HCT116 (cell line): ENCODE data around the gene STYK1. TPM values are rescaled to one million over a fixed set of nuclear protein-coding genes. Genes with fewer than 3 reads are reported as not detected.

Experiments used
- ATAC-seq: fragments of 200-7000 bp; cut with Tn5 transposase; 2 replicates; pipeline ENCODE4 v1.9.1; 2020; ENCODE audit warnings: mild to moderate bottlenecking, moderate library complexity
- BruUV-seq: library from RNA; stranded (reverse); fragments of 400-500 nt; replicated peaks from 2 replicates; lab custom pipeline; 2021; lab: Mats Ljungman, UMichigan
- CTCF ChIA-PET: fragments of 300-600 bp; sonication (Branson Sonifier 250); formaldehyde crosslinking; loops from one replicate; lab custom pipeline; 2021; ENCODE audit warnings: antibody characterized with exemption; lab: Charles Lee
- POLR2A ChIA-PET: fragments of 300-600, 350-600 bp; sonication (Branson Sonifier 250); formaldehyde crosslinking; loops from one replicate; lab custom pipeline; 2021; ENCODE audit warnings: antibody characterized with exemption; lab: Charles Lee
- RAD21 ChIA-PET, 2 experiments: fragments of 300-600 bp; sonication (Branson Sonifier 250); formaldehyde crosslinking; loops; one replicate each; lab custom pipeline; 2023; ENCODE audit warnings: low total read pairs in 2 of 2; ENCODE audit not compliant: uncharacterized antibody in 2 of 2, unreplicated experiment in 2 of 2, low non-redundant PET in 1 of 2; lab: Charles Lee
- DNase-seq: peaks from one replicate; pipeline ENCODE4 v3.0.0-alpha.2; 2010; ENCODE audit warnings: low read depth, low spot score
- H2AFZ ChIP-seq: fragments of 200-600 bp; shearing (Covaris generic), sonication (generic); 2 replicates; pipeline ENCODE4 v1.6.1; 2017; ENCODE audit warnings: low read depth, mixed run types, mixed read lengths, antibody characterized with exemption, low read length; ENCODE audit not compliant: poor library complexity, severe bottlenecking
- H3K27ac ChIP-seq: 2 replicates; pipeline ENCODE4 v1.5.1; 2012; ENCODE audit warnings: low read depth, low read length
- H3K27me3 ChIP-seq: fragments of 200-600 bp; sonication (generic); 2 replicates; pipeline ENCODE4 v1.6.1; 2016; ENCODE audit warnings: mixed run types, low read length, mixed read lengths; ENCODE audit not compliant: insufficient read depth
- H3K36me3 ChIP-seq, 2 experiments: fragments of 200-500 bp in 1 of 2; fragments of 200-600 bp in 1 of 2; sonication (Bioruptor generic) in 1 of 2; sonication (generic) in 1 of 2; 2 replicates each; pipeline versions ENCODE4 v1.5.1 to v1.6.1; 2014 to 2016; ENCODE audit warnings: low read length in 2 of 2, inconsistent platforms in 1 of 2, mixed read lengths in 1 of 2, mixed run types in 1 of 2; ENCODE audit not compliant: insufficient read depth in 2 of 2, control insufficient read depth in 1 of 2
- H3K4me1 ChIP-seq, 2 experiments: fragments of 200-600 bp in 1 of 2; sonication (generic) in 1 of 2; 2 replicates each; pipeline versions ENCODE4 v1.5.1 to v1.6.1; 2012 to 2017; ENCODE audit warnings: low read length in 2 of 2, inconsistent platforms in 1 of 2, mild to moderate bottlenecking in 1 of 2, mixed read lengths in 1 of 2, mixed run types in 1 of 2, moderate library complexity in 1 of 2; ENCODE audit not compliant: insufficient read depth in 2 of 2, control insufficient read depth in 1 of 2
- H3K4me2 ChIP-seq: fragments of 200-600 bp; sonication (generic); 2 replicates; pipeline ENCODE4 v1.6.1; 2017; ENCODE audit warnings: mixed run types, low read length, mixed read lengths
- H3K4me3 ChIP-seq, 2 experiments: fragments of 200-600 bp in 1 of 2; sonication (generic) in 1 of 2; replicated peaks in 1 of 2; 2 replicates each; pipeline ENCODE4 v1.5.1; 2011 to 2016; ENCODE audit warnings: low read length in 2 of 2, control low read depth in 1 of 2, low read depth in 1 of 2, mild to moderate bottlenecking in 1 of 2, mixed read lengths in 1 of 2, mixed run types in 1 of 2
- H3K79me2 ChIP-seq: fragments of 200-600 bp; sonication (generic); 2 replicates; pipeline ENCODE4 v1.6.1; 2017; ENCODE audit warnings: mild to moderate bottlenecking, mixed run types, low read length, moderate library complexity, mixed read lengths; ENCODE audit not compliant: insufficient read depth
- H3K9ac ChIP-seq: fragments of 200-600 bp; sonication (generic); 2 replicates; pipeline ENCODE4 v1.6.1; 2016; ENCODE audit warnings: low read length, mixed read lengths
- H3K9me2 ChIP-seq: fragments of 200-600 bp; sonication (generic), shearing (Covaris generic); 2 replicates; pipeline ENCODE4 v1.6.1; 2017; ENCODE audit warnings: mixed run types, mild to moderate bottlenecking, moderate library complexity; ENCODE audit not compliant: insufficient read depth
- H3K9me3 ChIP-seq, 2 experiments: fragments of 200-500 bp in 1 of 2; fragments of 200-600 bp in 1 of 2; sonication (Bioruptor generic) in 1 of 2; sonication (generic) in 1 of 2; 2 replicates each; pipeline ENCODE4 v1.6.1; 2014 to 2017; ENCODE audit warnings: low read length in 2 of 2, mixed read lengths in 2 of 2, inconsistent platforms in 1 of 2, low read depth in 1 of 2, mild to moderate bottlenecking in 1 of 2, mixed run types in 1 of 2, moderate library complexity in 1 of 2; ENCODE audit not compliant: control insufficient read depth in 1 of 2, insufficient read depth in 1 of 2
- H4K20me1 ChIP-seq: fragments of 200-600 bp; sonication (generic), shearing (Covaris generic); 2 replicates; pipeline ENCODE4 v1.6.1; 2017; ENCODE audit warnings: mixed run types, mild to moderate bottlenecking, moderate library complexity; ENCODE audit not compliant: insufficient read depth
- CBX3 ChIP-seq: IDR thresholded peaks from 2 replicates; pipeline ENCODE4 v1.6.1; 2012; ENCODE audit warnings: low read depth
- CEBPB ChIP-seq: IDR thresholded peaks from 2 replicates; pipeline ENCODE4 v1.6.1; 2012; ENCODE audit warnings: low read depth
- ELF1 ChIP-seq: IDR thresholded peaks from 2 replicates; pipeline ENCODE4 v1.6.1; 2012; ENCODE audit warnings: low read depth, borderline replicate concordance
- EZH2phosphoT487 ChIP-seq: fragments of 200-600 bp; IDR thresholded peaks from 2 replicates; pipeline ENCODE4 v1.6.1; 2018; ENCODE audit warnings: antibody characterized with exemption, borderline replicate concordance
- FOSL1 ChIP-seq: IDR thresholded peaks from 2 replicates; pipeline ENCODE4 v1.6.1; 2012; ENCODE audit warnings: low read depth
- POLR2A ChIP-seq: IDR thresholded peaks from 2 replicates; pipeline ENCODE4 v1.7.0; 2011; ENCODE audit warnings: borderline replicate concordance; ENCODE audit not compliant: insufficient read depth, insufficient read length; ENCODE audit errors: extremely low read depth
- POLR2AphosphoS5 ChIP-seq: IDR thresholded peaks from 2 replicates; pipeline ENCODE4 v1.6.1; 2011; ENCODE audit warnings: mild to moderate bottlenecking, low read depth, low read length, moderate library complexity
- RAD21 ChIP-seq: IDR thresholded peaks from 2 replicates; pipeline ENCODE4 v1.6.1; 2012; ENCODE audit warnings: low read depth, mild to moderate bottlenecking
- SIN3A ChIP-seq: IDR thresholded peaks from 2 replicates; pipeline ENCODE4 v1.6.1; 2012; ENCODE audit warnings: low read depth
- SP1 ChIP-seq: IDR thresholded peaks from 2 replicates; pipeline ENCODE4 v1.6.1; 2012; ENCODE audit warnings: low read depth
- SRF ChIP-seq: IDR thresholded peaks from 2 replicates; pipeline ENCODE4 v1.6.1; 2012; ENCODE audit warnings: low read depth
- TCF7L2 ChIP-seq: IDR thresholded peaks from 2 replicates; pipeline ENCODE4 v1.7.0; 2011; ENCODE audit warnings: borderline replicate concordance, inconsistent platforms; ENCODE audit not compliant: insufficient read depth, insufficient read length; ENCODE audit errors: extremely low read depth
- YY1 ChIP-seq: IDR thresholded peaks from 2 replicates; pipeline ENCODE4 v1.6.1; 2011; ENCODE audit warnings: low read length, low read depth, moderate library complexity, mild to moderate bottlenecking; ENCODE audit not compliant: insufficient replicate concordance; ENCODE audit errors: extremely low read depth
- ZFX ChIP-seq: fragments of 450-650 bp; IDR thresholded peaks from 2 replicates; pipeline ENCODE4 v1.6.1; 2017
- ZNF274 ChIP-seq: fragments of 200-500 bp; sonication (Bioruptor generic); IDR thresholded peaks from 2 replicates; pipeline ENCODE4 v1.6.1; 2014; ENCODE audit warnings: mild to moderate bottlenecking, low read depth, low read length, inconsistent platforms
- intact Hi-C: fragments of 100-400 bp; cut with micrococcal nuclease; formaldehyde crosslinking; loops from 2 replicates; pipeline ENCODE4 v1.10.0; 2022
- total RNA-seq: library from RNA; stranded (reverse); gene quantifications from one replicate; pipeline ENCODE4 v1.2.1, GENCODE V29; 2021; ENCODE audit not compliant: unreplicated experiment
- TF ChIP-seq, protein P1 (sequence below), 3 experiments: fragments of 200-600 bp in 1 of 3; sonication (generic) in 1 of 3; IDR thresholded peaks in 2 of 3; conservative IDR thresholded peaks in 1 of 3; 2 replicates each; pipeline ENCODE4 v1.5.1; 2012 to 2017; ENCODE audit warnings: low read depth in 2 of 3, low read length in 2 of 3, antibody characterized with exemption in 1 of 3, borderline replicate concordance in 1 of 3, control low read depth in 1 of 3, mild to moderate bottlenecking in 1 of 3, mixed read lengths in 1 of 3, mixed run types in 1 of 3, moderate library complexity in 1 of 3; ENCODE audit not compliant: insufficient read depth in 1 of 3
- TF ChIP-seq, protein P2 (sequence below): IDR thresholded peaks from 2 replicates; pipeline ENCODE4 v1.6.1; 2011; ENCODE audit warnings: mild to moderate bottlenecking, low read length, moderate library complexity; ENCODE audit not compliant: insufficient replicate concordance; ENCODE audit errors: extremely low read depth
- TF ChIP-seq, protein P3 (sequence below): IDR thresholded peaks from 2 replicates; pipeline ENCODE4 v1.6.1; 2012; ENCODE audit warnings: low read depth
- TF ChIP-seq, protein P4 (sequence below): IDR thresholded peaks from 2 replicates; pipeline ENCODE4 v1.6.1; 2012

Gene STYK1
- total RNA-seq, 1 experiment from 2014 or later: 4.4 TPM

DNA sequence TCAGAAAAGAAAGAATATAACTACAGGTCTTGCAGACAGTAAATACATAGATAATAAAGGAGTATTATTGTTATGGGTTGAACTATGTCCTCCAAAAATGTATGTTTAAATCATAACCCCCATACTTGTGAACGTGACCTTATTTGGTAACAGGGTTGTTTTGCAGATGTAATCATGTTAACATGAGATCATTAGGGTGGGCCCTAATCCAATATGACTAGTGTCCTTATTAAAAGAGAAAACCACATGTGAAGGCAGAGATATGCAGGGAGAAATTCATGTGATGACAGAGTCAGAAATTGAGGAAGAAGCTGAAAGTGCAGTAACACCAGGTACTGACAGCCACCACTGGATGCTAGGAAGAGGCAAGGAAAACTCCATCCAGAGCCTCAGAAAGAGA, 89.4 kb downstream of the STYK1 start (continued):
- TF ChIP-seq, protein P1, sequence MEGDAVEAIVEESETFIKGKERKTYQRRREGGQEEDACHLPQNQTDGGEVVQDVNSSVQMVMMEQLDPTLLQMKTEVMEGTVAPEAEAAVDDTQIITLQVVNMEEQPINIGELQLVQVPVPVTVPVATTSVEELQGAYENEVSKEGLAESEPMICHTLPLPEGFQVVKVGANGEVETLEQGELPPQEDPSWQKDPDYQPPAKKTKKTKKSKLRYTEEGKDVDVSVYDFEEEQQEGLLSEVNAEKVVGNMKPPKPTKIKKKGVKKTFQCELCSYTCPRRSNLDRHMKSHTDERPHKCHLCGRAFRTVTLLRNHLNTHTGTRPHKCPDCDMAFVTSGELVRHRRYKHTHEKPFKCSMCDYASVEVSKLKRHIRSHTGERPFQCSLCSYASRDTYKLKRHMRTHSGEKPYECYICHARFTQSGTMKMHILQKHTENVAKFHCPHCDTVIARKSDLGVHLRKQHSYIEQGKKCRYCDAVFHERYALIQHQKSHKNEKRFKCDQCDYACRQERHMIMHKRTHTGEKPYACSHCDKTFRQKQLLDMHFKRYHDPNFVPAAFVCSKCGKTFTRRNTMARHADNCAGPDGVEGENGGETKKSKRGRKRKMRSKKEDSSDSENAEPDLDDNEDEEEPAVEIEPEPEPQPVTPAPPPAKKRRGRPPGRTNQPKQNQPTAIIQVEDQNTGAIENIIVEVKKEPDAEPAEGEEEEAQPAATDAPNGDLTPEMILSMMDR (IDR thresholded peaks at IDR 0.05 in 2 of 3, conservative IDR thresholded peaks at IDR 0.05 in 1 of 3; ENCODE audit: borderline replicate concordance in 1 of 3, insufficient read depth in 1 of 3, low read depth in 2 of 3, low read length in 2 of 3): no peak
- TF ChIP-seq CEBPB (no peak), POLR2A (no peak), ZNF274 (no peak)

DNA sequence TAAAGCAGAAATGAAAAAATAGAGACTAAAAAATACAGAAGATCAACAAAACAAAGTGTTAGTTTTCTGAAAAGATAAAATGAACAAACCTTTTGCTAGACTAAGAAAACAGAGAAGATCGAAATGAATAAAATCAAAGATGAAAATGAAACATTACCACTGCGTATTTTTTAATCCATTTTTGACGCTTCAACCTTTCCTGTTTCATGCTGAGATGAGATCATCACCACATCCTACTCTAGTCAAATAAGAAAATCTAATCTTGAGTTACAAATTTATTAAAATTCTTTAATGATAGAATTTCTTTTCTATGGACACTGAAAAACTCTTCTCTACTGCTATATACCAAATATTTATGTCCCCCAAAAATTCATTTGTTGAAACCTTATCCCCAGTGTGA, 91.1 kb downstream of the STYK1 start:
- RAD21 ChIA-PET: no interaction called here
- TF ChIP-seq, protein P2, sequence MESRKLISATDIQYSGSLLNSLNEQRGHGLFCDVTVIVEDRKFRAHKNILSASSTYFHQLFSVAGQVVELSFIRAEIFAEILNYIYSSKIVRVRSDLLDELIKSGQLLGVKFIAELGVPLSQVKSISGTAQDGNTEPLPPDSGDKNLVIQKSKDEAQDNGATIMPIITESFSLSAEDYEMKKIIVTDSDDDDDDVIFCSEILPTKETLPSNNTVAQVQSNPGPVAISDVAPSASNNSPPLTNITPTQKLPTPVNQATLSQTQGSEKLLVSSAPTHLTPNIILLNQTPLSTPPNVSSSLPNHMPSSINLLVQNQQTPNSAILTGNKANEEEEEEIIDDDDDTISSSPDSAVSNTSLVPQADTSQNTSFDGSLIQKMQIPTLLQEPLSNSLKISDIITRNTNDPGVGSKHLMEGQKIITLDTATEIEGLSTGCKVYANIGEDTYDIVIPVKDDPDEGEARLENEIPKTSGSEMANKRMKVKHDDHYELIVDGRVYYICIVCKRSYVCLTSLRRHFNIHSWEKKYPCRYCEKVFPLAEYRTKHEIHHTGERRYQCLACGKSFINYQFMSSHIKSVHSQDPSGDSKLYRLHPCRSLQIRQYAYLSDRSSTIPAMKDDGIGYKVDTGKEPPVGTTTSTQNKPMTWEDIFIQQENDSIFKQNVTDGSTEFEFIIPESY: no peak
- TF ChIP-seq ZNF274: no peak
- TF ChIP-seq SRF: no peak
- no peak for TF ChIP-seq POLR2AphosphoS5
- no peak for TF ChIP-seq SP1
- no peak for TF ChIP-seq CEBPB
- TF ChIP-seq CBX3: no peak
- no peak for TF ChIP-seq EZH2phosphoT487
- no peak for TF ChIP-seq ZFX
- TF ChIP-seq ELF1: no peak
- TF ChIP-seq SIN3A: no peak
- no peak for TF ChIP-seq RAD21
- TF ChIP-seq POLR2A: no peak
- TF ChIP-seq, protein P3, sequence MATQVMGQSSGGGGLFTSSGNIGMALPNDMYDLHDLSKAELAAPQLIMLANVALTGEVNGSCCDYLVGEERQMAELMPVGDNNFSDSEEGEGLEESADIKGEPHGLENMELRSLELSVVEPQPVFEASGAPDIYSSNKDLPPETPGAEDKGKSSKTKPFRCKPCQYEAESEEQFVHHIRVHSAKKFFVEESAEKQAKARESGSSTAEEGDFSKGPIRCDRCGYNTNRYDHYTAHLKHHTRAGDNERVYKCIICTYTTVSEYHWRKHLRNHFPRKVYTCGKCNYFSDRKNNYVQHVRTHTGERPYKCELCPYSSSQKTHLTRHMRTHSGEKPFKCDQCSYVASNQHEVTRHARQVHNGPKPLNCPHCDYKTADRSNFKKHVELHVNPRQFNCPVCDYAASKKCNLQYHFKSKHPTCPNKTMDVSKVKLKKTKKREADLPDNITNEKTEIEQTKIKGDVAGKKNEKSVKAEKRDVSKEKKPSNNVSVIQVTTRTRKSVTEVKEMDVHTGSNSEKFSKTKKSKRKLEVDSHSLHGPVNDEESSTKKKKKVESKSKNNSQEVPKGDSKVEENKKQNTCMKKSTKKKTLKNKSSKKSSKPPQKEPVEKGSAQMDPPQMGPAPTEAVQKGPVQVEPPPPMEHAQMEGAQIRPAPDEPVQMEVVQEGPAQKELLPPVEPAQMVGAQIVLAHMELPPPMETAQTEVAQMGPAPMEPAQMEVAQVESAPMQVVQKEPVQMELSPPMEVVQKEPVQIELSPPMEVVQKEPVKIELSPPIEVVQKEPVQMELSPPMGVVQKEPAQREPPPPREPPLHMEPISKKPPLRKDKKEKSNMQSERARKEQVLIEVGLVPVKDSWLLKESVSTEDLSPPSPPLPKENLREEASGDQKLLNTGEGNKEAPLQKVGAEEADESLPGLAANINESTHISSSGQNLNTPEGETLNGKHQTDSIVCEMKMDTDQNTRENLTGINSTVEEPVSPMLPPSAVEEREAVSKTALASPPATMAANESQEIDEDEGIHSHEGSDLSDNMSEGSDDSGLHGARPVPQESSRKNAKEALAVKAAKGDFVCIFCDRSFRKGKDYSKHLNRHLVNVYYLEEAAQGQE: no peak
- TF ChIP-seq FOSL1: no peak
- TF ChIP-seq, protein P4, sequence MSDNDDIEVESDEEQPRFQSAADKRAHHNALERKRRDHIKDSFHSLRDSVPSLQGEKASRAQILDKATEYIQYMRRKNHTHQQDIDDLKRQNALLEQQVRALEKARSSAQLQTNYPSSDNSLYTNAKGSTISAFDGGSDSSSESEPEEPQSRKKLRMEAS: no peak
- TF ChIP-seq TCF7L2: no peak
- TF ChIP-seq YY1: no peak

More for the DNA sequence above, 91.1 kb downstream of the STYK1 start:
- intact Hi-C loops: no loop called here
- BruUV-seq: no TSS peak
- Histone ChIP-seq H3K9ac (no peak overlapping the region), H3K9me2 (no peaks in the 10 kb centered on the region), H3K36me3 (0 out of 4 replicates have a peak, but pooled peaks cover 0 to 9% of the 10 kb centered on the region in 2 experiments), H3K4me1 (no peaks in the 10 kb centered on the region), H3K79me2 (no peaks in the 10 kb centered on the region), H3K27me3 (no peaks in the 10 kb centered on the region), H3K27ac (no peak overlapping the region), H3K9me3 (no peaks in the 10 kb centered on the region), H4K20me1 (no peaks in the 10 kb centered on the region), H3K4me3 (no peak overlapping the region), H2AFZ (no peak overlapping the region), H3K4me2 (no peak overlapping the region)
- ChIA-PET CTCF (no interaction called here), POLR2A (no interaction called here)
- DNase-seq: no peak
- no peak for ATAC-seq
